Ovary (tissue), 3 donors: Measurements from ENCODE around the gene TMUB2.

Experiments used
- EP300 ChIP-seq: sonication (generic); formaldehyde crosslinking; IDR thresholded peaks from one replicate; pipeline ENCODE4 v1.6.1; 2017; ENCODE audit warnings: antibody characterized with exemption
- TF ChIP-seq, protein P1 (sequence below), 3 donors: fragments of 450-650 bp in 2 of 3; fragments of 200-600 bp in 1 of 3; IDR thresholded peaks; one replicate each; pipeline versions ENCODE4 v1.5.1 to v1.8.0; 2016 to 2022; ENCODE audit warnings: antibody characterized with exemption in 3 of 3, mild to moderate bottlenecking in 1 of 3
- donor health status: DM: no; HTN: no; CAD: no.

DNA sequence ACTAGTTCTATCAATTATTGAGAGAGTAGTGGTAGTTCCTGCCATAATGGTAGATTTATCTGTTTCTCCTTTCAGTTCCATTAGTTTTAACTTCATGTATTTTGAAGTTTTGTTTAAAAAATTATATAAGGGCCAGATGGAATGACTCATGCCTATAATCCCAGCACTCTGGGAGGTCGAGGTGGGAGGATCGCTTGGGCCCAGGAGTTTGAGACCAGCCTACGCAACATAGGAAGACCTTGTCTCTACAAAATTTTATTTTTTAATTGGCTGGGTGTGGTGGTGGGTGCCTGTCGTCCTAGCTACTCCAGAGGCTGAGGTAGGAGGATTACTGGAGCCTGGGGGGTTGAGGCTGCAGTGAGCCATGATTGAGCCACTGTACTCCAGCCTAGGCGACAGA, 46.8 kb downstream of the TMUB2 start:
- TF ChIP-seq EP300, result no peak
- TF ChIP-seq, protein P1, sequence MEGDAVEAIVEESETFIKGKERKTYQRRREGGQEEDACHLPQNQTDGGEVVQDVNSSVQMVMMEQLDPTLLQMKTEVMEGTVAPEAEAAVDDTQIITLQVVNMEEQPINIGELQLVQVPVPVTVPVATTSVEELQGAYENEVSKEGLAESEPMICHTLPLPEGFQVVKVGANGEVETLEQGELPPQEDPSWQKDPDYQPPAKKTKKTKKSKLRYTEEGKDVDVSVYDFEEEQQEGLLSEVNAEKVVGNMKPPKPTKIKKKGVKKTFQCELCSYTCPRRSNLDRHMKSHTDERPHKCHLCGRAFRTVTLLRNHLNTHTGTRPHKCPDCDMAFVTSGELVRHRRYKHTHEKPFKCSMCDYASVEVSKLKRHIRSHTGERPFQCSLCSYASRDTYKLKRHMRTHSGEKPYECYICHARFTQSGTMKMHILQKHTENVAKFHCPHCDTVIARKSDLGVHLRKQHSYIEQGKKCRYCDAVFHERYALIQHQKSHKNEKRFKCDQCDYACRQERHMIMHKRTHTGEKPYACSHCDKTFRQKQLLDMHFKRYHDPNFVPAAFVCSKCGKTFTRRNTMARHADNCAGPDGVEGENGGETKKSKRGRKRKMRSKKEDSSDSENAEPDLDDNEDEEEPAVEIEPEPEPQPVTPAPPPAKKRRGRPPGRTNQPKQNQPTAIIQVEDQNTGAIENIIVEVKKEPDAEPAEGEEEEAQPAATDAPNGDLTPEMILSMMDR (IDR thresholded peaks at IDR 0.05), result no peak
